Activated CD4-positive, CD25-positive, alpha-beta regulatory T cell treated with anti-CD3 and anti-CD28 coated beads, Interleukin-2, amount 50 U/mL, for 16 hours (primary cell): Measurements from ENCODE around the gene PER1.
"Not testable (repeated sequence)": the region's sequence is repeated elsewhere in the genome, so short reads cannot be mapped to it uniquely, and the experiment has no call there.

ENCODE experiments used
- DNase-seq: peaks from one replicate; pipeline ENCODE4 v3.0.0-alpha.2; 2020; ENCODE audit warnings: low read depth, low spot score

The PER1 gene

DNA sequence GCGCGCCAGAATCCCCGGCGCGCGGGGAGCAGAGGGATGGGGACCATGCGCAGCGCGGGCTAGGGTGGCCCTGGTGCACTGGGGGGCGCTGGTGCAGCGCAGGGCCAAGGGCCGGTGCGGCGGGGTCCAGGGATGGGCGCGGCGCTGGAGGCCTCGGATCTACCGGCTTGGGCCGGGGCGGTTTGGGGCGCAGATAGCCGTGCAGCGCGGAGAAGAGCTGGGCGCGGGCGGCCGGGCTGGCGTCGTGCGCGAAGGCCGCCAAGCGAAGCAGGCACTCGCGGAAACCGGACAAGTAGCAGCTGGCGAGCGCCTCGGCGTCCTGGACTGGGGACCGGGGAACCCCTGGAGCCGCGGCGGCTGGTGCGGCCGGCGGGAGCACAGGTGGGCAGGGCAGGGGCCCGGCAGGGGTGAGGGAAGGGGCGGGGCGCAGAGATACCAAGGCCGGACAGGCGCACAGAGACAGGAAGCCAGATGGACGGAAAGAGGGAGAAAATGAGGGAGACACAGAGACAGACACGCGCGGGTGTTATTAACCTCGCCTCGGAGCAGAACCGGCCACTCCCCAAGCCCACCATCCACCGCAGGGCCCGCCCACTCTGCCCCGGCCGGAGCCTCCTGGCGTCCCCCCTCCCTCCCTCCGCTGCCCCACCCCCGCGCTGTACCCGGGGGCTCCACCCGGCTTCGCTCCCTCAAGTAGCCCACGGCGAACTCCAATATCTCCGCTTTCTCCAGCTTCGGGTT lies 30.4 kb downstream of the PER1 start:
- DNase-seq: no peak

DNA sequence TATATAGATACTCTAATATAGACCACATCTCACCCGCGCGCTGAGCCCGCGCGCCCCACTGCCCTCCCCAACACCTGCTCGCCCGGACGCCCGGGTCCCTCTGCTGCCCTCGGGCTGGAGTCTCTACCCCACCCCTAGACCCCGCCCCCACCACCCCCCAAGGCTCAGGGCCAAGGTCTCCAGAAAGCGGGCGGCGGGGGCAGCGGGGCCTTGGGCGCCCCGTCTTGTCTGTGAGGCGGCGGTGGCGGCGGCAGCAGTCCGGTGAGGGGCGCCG lies 30.9 kb downstream of the PER1 start:
- DNase-seq: no peak

DNA sequence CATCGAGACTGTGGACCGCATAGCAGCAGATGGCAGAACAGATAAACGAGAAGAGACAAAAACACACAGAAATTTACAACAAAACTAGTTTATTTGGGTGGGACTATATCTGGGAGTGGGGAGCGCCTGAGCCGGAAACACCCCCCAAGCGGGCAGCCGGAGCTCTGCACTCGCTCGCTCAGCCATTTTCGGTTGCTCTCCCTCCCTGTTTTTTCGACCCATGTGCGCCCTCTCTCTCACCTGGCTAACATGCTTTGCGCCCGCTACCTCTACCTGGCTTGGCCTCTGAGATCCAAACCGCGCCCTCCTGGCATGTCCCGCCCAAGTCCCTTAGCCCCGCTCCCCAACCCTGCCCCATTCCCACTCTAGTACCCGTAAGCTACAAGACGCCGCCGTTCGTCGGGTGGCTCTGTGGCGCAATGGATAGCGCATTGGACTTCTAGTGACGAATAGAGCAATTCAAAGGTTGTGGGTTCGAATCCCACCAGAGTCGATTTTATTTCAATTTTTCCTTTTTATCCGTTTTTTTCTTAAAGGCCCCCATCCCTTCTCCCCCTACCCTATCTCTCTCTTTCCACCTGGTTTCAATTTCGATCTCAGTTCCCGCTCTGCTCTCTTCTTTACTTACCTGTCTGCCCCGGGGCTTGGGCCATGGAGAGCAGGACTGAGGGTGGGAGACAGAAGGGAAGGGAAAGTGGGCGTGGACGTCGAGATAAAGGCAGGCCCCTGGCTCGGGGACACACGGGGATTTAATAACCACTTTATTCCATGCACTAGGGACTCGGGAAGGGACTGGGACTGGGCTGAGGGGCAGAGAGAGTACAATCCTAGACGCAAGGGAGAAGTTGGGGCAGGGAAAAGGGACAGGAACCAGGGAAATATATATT lies 31.4 kb downstream of the PER1 start:
- DNase-seq: peak; percentile 53

DNA sequence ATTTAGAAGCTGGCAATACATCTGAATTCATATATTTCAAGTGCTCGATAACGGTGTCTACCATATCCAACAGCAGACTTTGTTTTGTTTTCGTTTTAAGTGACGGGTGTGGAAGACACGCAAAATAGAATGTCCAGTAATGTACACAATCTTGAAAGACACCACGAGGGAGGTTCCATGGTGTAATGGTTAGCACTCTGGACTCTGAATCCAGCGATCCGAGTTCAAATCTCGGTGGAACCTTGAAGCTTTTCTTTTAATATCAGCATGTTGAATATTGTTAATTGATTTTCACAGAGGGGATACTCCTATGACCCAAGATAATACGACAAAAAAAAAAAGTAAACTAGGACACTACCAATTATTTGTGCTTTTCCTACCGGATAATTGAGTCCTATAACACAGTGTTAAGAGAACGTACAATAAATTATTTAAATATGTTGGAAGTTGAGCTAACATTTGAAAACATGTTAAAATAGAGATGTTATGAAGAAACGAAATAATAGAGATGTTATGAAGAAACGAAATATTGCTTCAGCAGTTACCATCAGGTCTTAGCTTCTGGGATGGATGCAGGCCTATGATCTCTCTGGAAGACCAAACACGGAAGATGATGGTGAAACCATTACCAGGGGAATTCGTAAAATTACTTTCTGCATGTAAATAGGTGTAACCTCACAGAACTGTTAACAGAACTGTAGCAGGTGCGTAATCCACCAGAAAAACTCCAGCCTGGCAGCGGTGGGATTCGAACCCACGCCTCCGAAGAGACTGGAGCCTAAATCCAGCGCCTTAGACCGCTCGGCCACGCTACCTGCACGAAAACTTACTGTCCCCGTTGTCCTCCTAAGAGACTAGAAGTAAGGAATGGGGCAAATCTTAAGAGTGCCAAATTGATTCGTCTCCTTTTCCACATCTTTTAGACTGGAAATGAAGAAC lies 32.4 kb downstream of the PER1 start:
- DNase-seq: peak; percentile 71

DNA sequence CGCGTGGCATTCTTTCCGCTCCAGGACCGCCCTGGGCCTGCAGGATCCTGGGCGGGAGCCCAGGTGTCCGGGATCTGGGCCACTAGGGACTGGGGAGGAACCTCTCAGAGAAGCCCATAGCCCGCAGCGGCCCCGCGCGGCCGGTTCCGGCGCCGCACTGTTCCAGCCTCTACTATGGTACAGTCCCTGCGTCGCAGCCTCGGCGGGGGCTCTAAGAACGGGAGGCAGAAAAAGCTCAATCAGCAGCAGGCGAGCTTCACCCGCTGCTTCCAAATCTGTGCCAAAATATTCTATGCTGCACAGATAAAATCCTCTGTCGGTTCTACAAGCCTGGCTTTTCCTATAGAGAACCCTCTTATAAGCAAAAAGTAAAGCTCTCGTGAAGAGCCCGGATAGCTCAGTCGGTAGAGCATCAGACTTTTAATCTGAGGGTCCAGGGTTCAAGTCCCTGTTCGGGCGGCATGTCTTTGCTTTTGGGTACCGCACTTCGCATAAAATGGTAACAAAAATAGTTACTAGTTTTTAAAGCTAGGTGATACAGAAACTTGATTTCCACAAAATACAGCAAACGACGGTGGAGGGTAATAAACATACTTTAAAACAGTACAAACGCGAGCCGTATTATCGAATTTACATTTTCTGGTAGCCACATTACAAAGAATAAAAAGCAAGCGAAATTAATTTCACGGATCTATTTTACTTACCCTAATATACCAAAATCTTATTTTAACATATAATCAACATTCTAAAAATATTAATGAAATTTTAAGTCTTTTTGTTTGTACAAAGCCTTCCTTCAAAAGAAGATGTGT lies 33.2 kb downstream of the PER1 start:
- DNase-seq: peak; percentile 64

DNA sequence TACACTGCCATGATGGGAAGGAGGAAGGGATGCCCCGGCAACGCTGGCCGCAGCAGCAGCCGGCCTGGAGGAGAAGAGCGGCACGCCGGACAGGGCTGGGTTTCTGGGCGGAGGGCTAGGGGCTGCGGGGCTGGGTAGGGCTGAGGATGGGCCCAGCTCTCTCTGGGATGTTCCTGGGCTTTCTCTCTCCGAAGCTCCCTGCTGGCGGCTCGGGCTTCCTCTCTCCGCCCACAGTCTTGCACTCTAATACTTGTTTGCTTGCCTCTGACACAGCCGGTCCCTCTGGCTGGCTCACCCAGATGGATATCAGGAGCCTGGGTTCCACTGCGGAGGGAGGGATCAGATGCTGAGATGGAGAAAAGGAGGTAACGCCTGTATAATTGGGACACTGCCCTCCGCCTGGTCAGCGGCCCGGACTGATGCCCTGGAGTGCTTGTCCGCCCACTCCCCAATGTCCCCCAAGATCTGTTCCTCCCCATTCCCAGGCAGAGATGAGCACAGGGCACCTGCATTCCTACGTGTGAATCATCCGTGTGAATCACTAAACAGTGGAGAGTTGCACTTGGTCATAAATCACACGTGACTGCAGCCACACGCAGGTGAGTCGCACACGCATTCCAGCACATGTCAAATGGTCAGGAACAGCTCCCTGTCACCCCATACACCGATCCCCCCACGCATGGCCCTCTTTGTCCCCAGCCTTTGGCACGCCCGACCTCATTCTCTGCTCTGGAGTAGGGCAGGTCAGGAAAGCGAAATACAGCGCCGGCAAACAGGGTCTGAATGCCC lies 34.0 kb downstream of the PER1 start, which contains the start of gene ALOXE3:
TSS of gene ALOXE3 (minus strand) at position 535 of the 789 bp plus-strand sequence. CDS start at position 11, 524 bp downstream.
- no peak for DNase-seq

DNA sequence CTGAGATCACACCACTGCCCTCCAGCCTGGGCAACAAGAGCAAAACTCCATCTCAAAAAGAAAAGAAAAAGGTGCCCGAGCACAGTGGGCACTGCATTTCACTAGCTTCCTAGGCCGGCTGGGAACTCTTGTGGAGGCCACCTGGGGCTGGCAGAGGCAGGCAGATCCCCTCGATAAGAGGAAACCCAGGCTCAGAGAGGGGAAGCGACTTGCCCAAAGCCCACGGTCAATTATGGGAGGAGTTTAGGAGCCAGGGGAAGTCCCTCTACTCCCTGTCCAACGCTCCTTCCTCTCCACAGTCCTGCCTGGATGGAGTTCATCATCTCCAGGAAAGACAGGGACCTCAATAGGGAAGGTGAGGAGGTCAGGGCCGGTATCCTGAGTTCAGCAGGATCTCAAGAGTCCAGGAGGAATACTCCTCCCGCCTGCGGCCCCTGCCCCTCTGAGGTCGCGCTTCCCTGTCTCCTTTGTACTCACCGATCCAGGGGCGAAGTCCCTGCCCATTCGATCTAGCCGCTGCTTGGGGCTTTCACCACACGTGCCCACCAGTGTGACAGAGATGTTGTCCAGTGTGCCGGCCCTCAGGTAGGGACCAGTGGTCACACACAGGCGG lies 34.7 kb downstream of the PER1 start:
- no peak for DNase-seq

DNA sequence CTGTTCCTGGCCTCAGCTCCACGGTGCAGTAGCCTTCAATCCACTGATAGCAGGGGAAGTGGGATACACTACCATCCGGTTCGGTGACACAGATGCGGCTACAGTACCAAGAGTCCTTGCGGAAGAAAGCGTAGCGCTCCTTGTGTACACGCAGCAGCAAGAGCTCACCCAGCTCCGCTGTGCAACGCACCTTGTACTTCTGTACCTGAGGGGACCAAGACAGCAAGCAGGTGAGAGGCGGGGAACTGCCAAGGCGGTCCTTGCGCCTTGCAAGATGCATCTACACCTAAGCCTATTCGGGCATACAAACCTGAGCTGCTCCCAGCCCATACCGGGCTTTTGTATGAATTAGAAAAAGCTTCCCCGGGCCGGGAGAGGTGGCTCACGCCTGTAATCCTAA lies 35.4 kb downstream of the PER1 start:
- no peak for DNase-seq

DNA sequence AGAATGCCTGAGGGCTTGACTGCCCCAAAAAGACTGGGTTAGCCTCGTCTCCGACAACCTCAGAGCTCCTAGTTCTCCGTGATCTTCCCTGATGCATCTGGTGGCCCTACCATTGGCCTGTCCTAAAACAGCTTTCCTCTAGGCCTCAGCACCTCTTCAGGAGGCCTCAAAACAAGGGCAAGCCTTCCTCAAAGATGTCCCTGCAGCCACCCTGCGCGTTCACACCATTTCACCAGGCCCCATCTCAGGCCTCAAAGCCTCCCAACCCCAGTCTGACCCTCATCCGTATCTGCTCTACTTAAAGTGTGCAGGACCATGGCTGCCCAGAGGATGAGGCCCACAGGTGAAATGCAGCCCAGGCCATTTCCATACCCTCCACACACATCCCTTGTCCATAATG lies 41.3 kb downstream of the PER1 start:
- no peak for DNase-seq

DNA sequence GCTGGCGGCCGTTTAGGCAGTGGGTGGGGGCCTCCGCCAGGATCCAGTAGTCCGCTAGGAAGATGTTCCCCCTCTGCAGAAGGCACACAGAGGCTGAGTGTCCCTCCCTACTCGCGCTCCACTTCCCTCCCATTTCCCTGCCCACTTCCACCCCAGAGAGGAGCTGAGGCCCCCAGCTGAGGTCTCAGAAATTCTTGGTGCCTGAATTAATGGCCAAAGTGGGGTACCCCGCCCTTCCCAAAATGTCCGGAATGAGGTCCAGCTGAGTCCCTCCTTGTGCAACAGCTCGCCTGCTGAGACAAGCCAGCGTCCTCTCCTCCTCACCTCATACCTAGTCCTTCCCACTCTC lies 41.8 kb downstream of the PER1 start:
- no peak for DNase-seq

DNA sequence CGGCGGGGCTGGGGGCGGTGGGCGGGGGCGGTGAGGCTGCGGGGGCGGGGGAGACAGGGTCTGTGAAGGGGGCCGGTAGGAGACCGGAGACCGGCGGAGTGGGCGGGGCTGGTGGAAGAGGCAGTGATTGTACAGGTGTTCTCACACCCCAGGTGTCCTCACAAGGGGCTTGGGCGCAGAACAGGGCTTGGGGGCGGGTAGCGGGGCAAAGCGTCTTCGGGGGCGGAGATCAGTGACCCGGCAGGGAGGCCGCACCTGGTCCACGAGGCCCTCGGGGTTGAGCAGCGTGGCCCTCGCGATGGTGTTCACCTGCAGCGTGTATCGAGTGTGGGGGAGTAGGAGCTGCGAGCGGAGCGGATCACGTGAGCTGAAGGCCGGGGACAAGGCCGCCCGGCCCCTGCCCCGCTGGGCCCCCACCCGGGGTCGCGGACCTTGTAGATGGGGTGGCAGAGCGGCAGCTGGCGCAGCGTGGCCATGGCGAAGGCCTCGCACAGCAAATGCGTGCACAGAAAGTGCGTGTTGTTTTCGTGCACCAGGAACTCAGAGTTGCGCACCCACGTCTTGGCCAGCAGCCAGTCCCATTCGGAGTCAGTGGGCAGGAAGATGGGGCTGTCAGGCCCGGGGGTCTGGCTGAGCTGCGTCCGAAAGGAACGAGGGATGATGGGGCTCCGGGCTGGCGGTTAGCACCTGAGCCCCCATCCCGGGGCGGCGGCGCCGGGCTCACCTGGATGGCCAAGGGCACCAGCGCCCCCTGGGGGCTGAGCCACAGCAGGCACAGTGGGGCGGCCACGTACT lies 42.3 kb downstream of the PER1 start:
- peak; percentile 72 for DNase-seq

DNA sequence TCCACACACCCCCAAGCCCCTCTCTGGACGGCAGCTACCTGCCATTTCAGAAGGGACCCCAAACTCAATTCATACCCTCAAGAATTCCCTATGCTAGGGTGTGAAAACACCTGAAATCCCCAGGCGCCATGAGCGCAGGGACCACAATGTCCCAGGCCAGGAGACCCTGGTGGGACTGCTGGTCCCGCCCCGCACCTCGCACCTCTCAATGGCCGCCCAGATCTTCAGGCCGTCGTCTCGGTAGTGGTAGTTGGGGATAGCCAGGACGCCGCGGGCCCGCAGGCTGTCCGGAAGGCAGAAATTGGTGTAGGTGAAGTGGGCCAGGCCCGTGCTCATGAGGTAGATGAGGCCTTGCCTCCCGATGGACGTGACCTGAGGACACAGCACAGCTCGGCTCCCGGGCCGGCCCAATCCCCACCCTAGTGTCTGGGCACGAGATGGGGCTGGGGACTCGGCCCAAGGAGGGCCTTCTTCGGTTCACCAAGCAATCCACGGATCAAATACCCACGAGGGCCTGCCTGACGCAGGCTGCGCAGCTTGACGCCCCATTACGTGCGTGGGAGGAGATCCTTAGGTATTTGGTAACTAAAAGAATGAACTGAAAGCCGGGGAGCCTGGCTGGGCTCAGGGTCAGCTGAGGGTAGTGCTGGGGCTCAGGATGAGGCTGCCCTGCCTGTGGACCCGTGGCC lies 43.1 kb downstream of the PER1 start:
- no peak for DNase-seq

DNA sequence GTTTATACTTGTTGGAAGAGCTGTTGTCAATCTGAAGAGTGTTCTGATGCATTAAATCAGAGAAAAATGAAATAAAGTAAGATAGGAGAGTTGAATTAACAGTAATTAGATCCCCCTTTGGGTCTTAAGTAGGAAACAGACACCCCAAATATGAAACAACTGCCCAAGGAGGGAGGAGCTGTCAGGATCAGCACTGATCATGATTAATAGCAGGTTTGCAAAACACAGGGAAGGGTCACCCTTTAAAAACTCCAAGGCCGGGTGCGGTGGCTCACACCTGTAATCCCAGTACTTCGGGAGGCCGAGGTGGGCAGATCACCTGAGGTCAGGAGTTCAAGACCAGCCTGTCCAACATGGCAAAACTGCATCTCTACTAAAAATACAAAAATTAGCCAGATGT lies 45.2 kb downstream of the PER1 start:
- DNase-seq: not testable (repeated sequence)

DNA sequence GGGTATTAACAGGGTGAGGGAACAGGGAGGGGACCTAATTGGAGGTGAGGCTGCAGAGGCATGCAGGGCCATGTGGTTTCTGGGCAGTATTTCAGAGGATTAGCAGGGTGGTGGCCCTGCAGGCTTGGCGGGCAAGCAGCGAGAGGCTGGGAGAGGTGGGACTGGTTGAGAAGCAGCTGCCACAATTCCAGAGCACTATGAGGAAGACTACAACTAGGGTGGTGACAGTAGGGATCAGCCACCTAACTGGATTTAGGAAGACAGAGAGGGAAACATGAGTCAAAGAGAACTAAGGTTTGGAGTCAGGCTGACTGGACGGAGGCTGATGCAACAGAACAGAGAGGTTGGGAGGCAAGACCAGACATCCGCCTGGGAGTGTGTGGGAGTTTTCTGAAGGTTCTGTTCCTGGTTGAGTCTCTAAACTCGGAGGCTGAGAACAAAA lies 46.2 kb downstream of the PER1 start:
- DNase-seq: no peak

DNA sequence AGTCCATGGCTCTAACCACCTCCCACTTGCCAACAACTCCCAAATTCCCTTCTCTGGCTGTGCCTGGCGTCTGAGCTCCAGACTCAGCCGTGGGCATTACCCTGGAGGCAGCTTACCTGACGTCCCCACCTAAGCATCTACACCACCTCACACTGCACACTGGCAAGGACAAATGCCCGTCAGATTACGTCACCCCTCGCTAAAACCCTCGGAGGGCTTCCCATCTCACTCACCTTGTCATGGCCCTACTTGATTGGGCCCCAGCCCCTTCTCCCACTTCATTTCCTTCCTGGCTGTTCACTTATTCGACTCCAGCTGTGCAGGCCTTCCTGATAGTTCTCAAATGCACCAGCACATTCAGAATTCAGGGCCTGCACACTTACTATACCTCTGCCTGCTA lies 47.3 kb downstream of the PER1 start:
- DNase-seq: no peak

DNA sequence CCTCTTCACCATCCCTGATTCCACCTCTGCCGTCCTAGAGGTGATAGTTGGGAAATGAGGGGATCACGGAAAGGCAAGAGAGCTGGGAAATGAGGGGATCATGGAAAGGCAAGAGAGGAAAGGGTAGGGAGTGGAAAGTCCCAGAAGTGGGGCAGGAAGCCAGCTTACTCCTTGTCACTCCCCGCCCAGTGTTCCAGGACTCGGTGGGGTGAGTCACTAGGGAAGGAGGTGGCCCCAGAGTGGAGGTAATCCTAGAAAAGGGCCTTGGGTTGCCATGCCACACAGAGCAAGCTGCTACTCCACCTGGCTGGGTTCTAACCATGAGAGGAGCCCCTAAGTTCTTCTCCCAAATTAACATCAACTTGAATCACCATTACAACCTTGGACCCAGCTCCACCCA lies 48.7 kb downstream of the PER1 start:
- DNase-seq: no peak

DNA sequence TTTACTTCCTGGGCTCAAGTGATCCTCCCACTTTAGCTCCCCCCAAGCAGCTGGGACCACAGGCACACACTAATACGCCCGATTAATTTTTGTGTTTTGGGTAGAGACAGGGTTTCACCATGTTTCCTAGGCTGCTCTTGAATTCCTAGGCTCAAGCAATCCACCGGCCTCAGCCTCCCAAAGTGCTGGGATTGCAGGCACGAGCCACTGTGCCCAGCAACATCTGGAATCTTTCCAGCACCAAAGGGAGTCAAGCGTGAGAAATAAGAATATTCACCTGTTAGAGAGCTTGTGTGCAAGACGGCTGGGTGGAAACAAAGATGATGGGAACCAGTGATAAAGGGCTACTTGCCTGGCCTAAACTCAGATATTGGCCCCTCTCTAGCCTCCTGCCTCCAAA lies 50.5 kb downstream of the PER1 start:
- DNase-seq: no peak

DNA sequence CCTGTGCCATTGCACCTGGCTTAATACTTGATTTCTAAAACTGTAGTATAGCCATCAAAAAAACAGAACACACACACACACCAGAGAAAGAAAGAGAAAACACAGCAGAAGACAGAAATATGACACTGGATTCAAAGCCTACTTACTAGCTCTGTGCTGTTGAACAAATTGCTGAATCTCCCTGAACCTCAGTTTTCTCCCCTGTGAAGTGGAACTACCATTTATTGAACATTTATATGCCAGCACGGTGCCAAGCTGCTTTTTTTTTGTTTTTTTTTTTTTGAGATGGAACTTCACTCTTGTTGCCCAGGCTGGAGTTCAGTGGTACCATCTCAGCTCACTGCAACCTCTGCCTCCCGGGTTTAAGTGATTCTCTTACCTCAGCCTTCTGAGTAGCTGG lies 51.4 kb downstream of the PER1 start:
- no peak for DNase-seq

DNA sequence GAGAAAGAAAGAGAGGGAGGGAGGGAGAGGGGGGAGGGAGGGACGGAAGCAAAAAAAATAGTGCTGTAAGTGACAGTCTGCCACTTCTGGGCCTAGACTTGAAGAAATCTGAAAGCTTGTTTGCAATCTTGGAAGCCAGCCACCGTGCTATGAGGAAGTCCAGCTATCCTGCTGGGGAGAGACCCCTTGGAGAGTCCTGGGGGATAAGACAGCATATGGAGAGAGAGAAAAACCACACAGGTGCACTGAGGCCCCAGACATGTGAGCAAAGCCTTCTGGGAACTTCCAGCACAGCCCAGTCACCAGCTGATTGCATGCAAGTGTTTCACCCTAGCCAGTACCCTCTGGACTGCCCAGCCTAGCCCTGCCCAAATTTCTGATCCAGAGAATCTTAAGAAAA lies 52.1 kb downstream of the PER1 start:
- no peak for DNase-seq
